SK-N-MC (cell line): ENCODE data around the gene GABRR2.

Experiments used
- EZH2 ChIP-seq: fragments of 200-600 bp; sonication (generic); IDR thresholded peaks from one replicate; pipeline ENCODE4 v1.6.1; 2017; ENCODE audit warnings: antibody characterized with exemption
- FOXP2 ChIP-seq: optimal IDR thresholded peaks from 2 replicates; pipeline ENCODE3; 2011; ENCODE audit warnings: mild to moderate bottlenecking, moderate library complexity; ENCODE audit not compliant: insufficient read depth; ENCODE audit errors: extremely low read length, control extremely low read depth
- POLR2AphosphoS5 ChIP-seq: IDR thresholded peaks from 2 replicates; pipeline ENCODE4 v1.6.1; 2012; ENCODE audit warnings: mild to moderate bottlenecking, low read depth, low read length, borderline replicate concordance

DNA sequence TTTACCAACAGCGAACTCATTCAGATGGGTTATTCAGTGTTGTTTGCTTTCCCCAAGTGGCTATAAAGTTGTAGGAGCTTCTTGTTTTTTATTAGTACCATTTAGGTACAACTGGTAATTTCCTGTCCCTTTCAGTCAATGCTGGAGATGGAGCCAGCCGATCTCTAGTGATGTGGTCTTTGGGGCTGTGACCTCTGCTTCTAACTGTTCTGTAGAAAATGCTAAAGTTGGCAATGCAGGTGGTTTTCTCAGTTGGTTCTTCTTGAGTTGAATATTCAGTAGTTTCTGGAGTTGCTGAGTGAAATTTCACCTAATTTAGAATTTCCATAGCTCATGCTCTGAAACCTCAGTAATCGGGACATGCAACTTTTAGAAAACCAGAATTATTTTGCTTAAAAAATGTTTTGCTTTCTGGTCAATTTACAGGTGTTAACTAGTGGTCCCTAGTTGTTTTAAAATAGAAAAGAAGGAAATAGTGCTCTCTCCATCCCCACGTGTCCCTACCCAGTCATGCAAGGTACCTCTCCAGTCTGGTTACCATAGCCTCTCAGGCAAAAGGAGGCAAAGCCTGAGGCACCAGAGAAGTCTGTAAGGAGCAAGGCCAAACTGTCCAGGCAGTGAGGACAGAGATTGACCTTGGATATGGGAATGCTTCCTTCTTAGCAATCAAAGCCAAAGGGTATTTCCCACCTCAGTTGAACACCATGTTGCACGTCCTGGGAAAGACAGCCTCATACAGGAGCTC, 70.7 kb downstream of the GABRR2 start:
- TF ChIP-seq POLR2AphosphoS5 (no peak), EZH2 (no peak), FOXP2 (no peak)
